Measurements from ENCODE around the gene HYKK.

- TF ChIP-seq ARID3A (IDR thresholded peaks at IDR 0.05; ENCODE audit: borderline replicate concordance, low read depth, low read length) = no peak
- no peak for TF ChIP-seq CBX2 (IDR thresholded peaks at IDR 0.05; ENCODE audit: insufficient read depth, low read length, poor library complexity, severe bottlenecking)
- TF ChIP-seq L3MBTL2 (IDR thresholded peaks at IDR 0.05) = peak; percentile 53
- peak in 1 of 3 experiments; percentile 57; a peak in 1 of 6 replicates for TF ChIP-seq ZBTB11 (CRISPR knock-in tag; IDR thresholded peaks at IDR 0.05)
- no peak for TF ChIP-seq RERE (CRISPR knock-in tag; IDR thresholded peaks at IDR 0.05; ENCODE audit: borderline replicate concordance)
- peak; percentile 64 for TF ChIP-seq MAX (CRISPR knock-in tag; IDR thresholded peaks at IDR 0.05)
Measured at GRCh38 chr15:78540141-78540870, 32.9 kb downstream of the HYKK start, which contains the start of gene PSMA4.
